ENCODE data around the gene PCED1A.

PCED1A gene

DNA sequence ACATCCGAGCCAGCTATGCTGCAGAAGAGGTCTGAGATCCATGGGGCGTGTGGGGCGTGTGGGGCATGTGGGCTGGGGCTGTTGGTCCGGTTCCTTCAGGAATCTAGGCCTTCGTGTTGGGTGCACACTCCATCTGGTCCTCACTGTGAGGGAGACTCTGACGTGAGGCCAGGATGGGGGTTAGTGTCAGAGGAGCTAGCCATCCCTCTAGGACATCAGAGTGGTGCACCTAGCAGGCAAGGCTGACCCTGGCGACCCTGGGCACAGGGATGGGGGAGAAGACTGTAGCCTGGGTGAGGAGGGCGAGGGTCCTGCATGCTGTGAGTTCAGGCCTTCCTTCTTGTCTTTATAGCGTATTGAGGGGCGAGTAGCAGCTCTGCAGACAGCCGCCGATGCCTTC lies 24.2 kb upstream of the PCED1A start:
- no peak for TF ChIP-seq CTCF (IDR thresholded peaks at IDR 0.05; ENCODE audit: low read depth, low read length, poor library complexity, severe bottlenecking)
- TF ChIP-seq EZH2phosphoT487 (IDR thresholded peaks at IDR 0.05; ENCODE audit: borderline replicate concordance, low read length): no peak
- H3K4me3 ChIP-seq (ENCODE audit: low read length): no peak overlapping the region
- H3K4me2 ChIP-seq (ENCODE audit: low read length): no peak overlapping the region
- no peak overlapping the region for H3K27ac ChIP-seq (ENCODE audit: low read depth, low read length)
- H3K36me3 ChIP-seq (ENCODE audit: control insufficient read depth, low read length): no peaks in the 10 kb centered on the region
- H3K9me2 ChIP-seq (replicated peaks; ENCODE audit: control insufficient read depth, low read length): no peaks in the 10 kb centered on the region
- no peaks in the 10 kb centered on the region for H3K27me3 ChIP-seq (ENCODE audit: control insufficient read depth, low read length)
- H4K20me1 ChIP-seq (ENCODE audit: control insufficient read depth, insufficient read depth, low read depth, low read length): no peaks in the 10 kb centered on the region
- no peaks in the 10 kb centered on the region for H3K4me1 ChIP-seq (ENCODE audit: control insufficient read depth, low read length)
- no peaks in the 10 kb centered on the region for H3K79me2 ChIP-seq (ENCODE audit: control insufficient read depth, low read length)
- no peaks in the 10 kb centered on the region; the same call in 1 of the 2 replicates for H3F3A ChIP-seq (ENCODE audit: control insufficient read depth, insufficient read depth)
- no peaks in the 10 kb centered on the region for H3K9me3 ChIP-seq (ENCODE audit: control insufficient read depth, insufficient read depth, low read length)

- Histone ChIP-seq H3K27me3 (ENCODE audit: control insufficient read depth, low read length) (no peaks in the 10 kb centered on the region), H3K27ac (ENCODE audit: low read depth, low read length) (no peak overlapping the region), H3K79me2 (ENCODE audit: control insufficient read depth, low read length) (no peaks in the 10 kb centered on the region), H4K20me1 (ENCODE audit: control insufficient read depth, insufficient read depth, low read depth, low read length) (no peaks in the 10 kb centered on the region), H3K4me3 (ENCODE audit: low read length) (no peak overlapping the region), H3K9me2 (replicated peaks; ENCODE audit: control insufficient read depth, low read length) (no peaks in the 10 kb centered on the region), H3K4me2 (ENCODE audit: low read length) (no peak overlapping the region), H3K4me1 (ENCODE audit: control insufficient read depth, low read length) (no peaks in the 10 kb centered on the region), H3K9me3 (ENCODE audit: control insufficient read depth, insufficient read depth, low read length) (no peaks in the 10 kb centered on the region), H3K36me3 (ENCODE audit: control insufficient read depth, low read length) (no peaks in the 10 kb centered on the region), H3F3A (ENCODE audit: control insufficient read depth, insufficient read depth) (no peaks in the 10 kb centered on the region)
- TF ChIP-seq EZH2phosphoT487 (IDR thresholded peaks at IDR 0.05; ENCODE audit: borderline replicate concordance, low read length) (no peak), CTCF (IDR thresholded peaks at IDR 0.05; ENCODE audit: low read depth, low read length, poor library complexity, severe bottlenecking) (no peak)
Measured at GRCh38 chr20:2859330-2860121, 19.1 kb upstream of the PCED1A start.

- Histone ChIP-seq H3K27ac (ENCODE audit: low read depth, low read length) (no peak overlapping the region), H3F3A (ENCODE audit: control insufficient read depth, insufficient read depth) (no peaks in the 10 kb centered on the region), H3K9me3 (ENCODE audit: control insufficient read depth, insufficient read depth, low read length) (no peaks in the 10 kb centered on the region), H3K4me1 (ENCODE audit: control insufficient read depth, low read length) (no peaks in the 10 kb centered on the region), H3K27me3 (ENCODE audit: control insufficient read depth, low read length) (no peaks in the 10 kb centered on the region), H3K4me3 (ENCODE audit: low read length) (no peak overlapping the region), H4K20me1 (ENCODE audit: control insufficient read depth, insufficient read depth, low read depth, low read length) (no peaks in the 10 kb centered on the region), H3K36me3 (ENCODE audit: control insufficient read depth, low read length) (no peaks in the 10 kb centered on the region), H3K4me2 (ENCODE audit: low read length) (no peak overlapping the region), H3K79me2 (ENCODE audit: control insufficient read depth, low read length) (no peaks in the 10 kb centered on the region), H3K9me2 (replicated peaks; ENCODE audit: control insufficient read depth, low read length) (no peaks in the 10 kb centered on the region)
- TF ChIP-seq CTCF (IDR thresholded peaks at IDR 0.05; ENCODE audit: low read depth, low read length, poor library complexity, severe bottlenecking) (no peak), EZH2phosphoT487 (IDR thresholded peaks at IDR 0.05; ENCODE audit: borderline replicate concordance, low read length) (no peak)
Measured at GRCh38 chr20:2858591-2858990, 18.1 kb upstream of the PCED1A start.

All from DOHH2 (cell line).